Lower leg skin (tissue), 3 donors: ENCODE results near the gene COPA.

Source experiments
- CTCF ChIP-seq, 3 donors: fragments of 450-650 bp; IDR thresholded peaks; one replicate each; pipeline ENCODE4 v1.5.1; 2016; ENCODE audit warnings: antibody characterized with exemption in 3 of 3, mild to moderate bottlenecking in 3 of 3, moderate library complexity in 2 of 3
- POLR2A ChIP-seq, 2 donors: fragments of 450-650 bp; IDR thresholded peaks; one replicate each; pipeline ENCODE4 v1.6.1; 2016 to 2017; ENCODE audit warnings: antibody characterized with exemption in 2 of 2, mild to moderate bottlenecking in 1 of 2, moderate library complexity in 1 of 2

DNA sequence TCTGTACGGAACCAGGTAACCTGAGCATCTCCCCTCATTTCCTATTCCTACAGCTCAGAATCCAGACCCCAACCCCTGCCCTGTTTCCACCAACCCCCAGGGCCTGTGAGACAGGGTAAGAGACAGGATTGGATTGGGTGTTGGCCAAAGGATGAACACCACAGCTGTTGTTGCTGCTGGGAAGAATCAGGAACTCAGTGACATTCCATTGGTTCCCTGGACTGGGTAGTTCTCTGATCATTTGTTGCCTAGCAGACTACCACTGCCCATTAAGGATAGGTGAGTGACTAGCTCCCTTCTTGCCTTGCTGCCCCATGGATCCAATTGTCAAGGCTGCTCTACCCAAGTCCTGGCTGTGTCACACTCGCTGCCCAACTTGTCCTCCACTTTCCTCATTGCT, 10.2 kb upstream of the COPA start:
- no peak for TF ChIP-seq CTCF (IDR thresholded peaks at IDR 0.05)
- TF ChIP-seq POLR2A (IDR thresholded peaks at IDR 0.05) = no peak
